C1 segment of cervical spinal cord (tissue), 14 donors: ENCODE measurements around the gene C2CD4C.
"Not testable (repeated sequence)": the region's sequence is repeated elsewhere in the genome, so short reads cannot be mapped to it uniquely, and the experiment has no call there.

Experiments used
- DNase-seq, 14 donors: peaks; one replicate each; lab custom pipeline; 2025; lab: John Stamatoyannopoulos, UW

The C2CD4C gene

GRCh38 chr19:399370-399769, 9.6 kb downstream of the C2CD4C start:
- no peak for DNase-seq

- no peak for DNase-seq
Observed at GRCh38 chr19:398719-399118, 10.2 kb downstream of the C2CD4C start.

GRCh38 chr19:397941-398706, 10.8 kb downstream of the C2CD4C start:
- no peak for DNase-seq

- no peak for DNase-seq
Observed at GRCh38 chr19:397321-397720, 11.6 kb downstream of the C2CD4C start.

GRCh38 chr19:395467-395866, 13.5 kb downstream of the C2CD4C start:
- DNase-seq = no peak

- not testable (repeated sequence) for DNase-seq
Observed at GRCh38 chr19:394857-395256, 14.1 kb downstream of the C2CD4C start.

GRCh38 chr19:393560-393959, 15.4 kb downstream of the C2CD4C start:
- DNase-seq = not testable (repeated sequence)

- DNase-seq = no peak
Observed at GRCh38 chr19:392375-392970, 16.5 kb downstream of the C2CD4C start.

GRCh38 chr19:391726-392374, 17.1 kb downstream of the C2CD4C start:
- no peak for DNase-seq

- no peak for DNase-seq
Observed at GRCh38 chr19:391207-391557, 17.8 kb downstream of the C2CD4C start.

- DNase-seq = no peak
Observed at GRCh38 chr19:390386-391206, 18.4 kb downstream of the C2CD4C start.

- no peak for DNase-seq
Observed at GRCh38 chr19:389935-390289, 19.0 kb downstream of the C2CD4C start.

GRCh38 chr19:389255-389934, 19.6 kb downstream of the C2CD4C start:
- DNase-seq = no peak

GRCh38 chr19:388691-389090, 20.3 kb downstream of the C2CD4C start:
- DNase-seq = no peak

- no peak for DNase-seq
Observed at GRCh38 chr19:387777-388176, 21.2 kb downstream of the C2CD4C start.

GRCh38 chr19:386632-387301, 22.2 kb downstream of the C2CD4C start:
- DNase-seq = not testable (repeated sequence)

- not testable (repeated sequence) for DNase-seq
Observed at GRCh38 chr19:386189-386588, 22.8 kb downstream of the C2CD4C start.

GRCh38 chr19:384799-385169, 24.2 kb downstream of the C2CD4C start:
- DNase-seq = no peak

- peak in 3 of 14 donors; percentile 14 to 33 (median 17) for DNase-seq
Observed at GRCh38 chr19:383922-384798, 24.8 kb downstream of the C2CD4C start.

GRCh38 chr19:383040-383439, 25.9 kb downstream of the C2CD4C start:
- DNase-seq = no peak
